HepG2 (cell line): Measurements from ENCODE around the gene C3orf85. TPM values are rescaled to one million over a fixed set of nuclear protein-coding genes. Genes with fewer than 3 reads are reported as not detected.

ENCODE experiments used
- ATAC-seq: fragments of 200-7000 bp; cut with Tn5 transposase; 3 replicates; pipeline ENCODE4 v1.9.1; 2020; ENCODE audit warnings: mild to moderate bottlenecking, moderate library complexity
- BruUV-seq: library from RNA; stranded (reverse); fragments of 400-500 nt; replicated peaks from 2 replicates; lab custom pipeline; 2021; lab: Mats Ljungman, UMichigan
- CTCF ChIA-PET: fragments of 300-600 bp; formaldehyde crosslinking; extraction: SDS; loops from one replicate; lab custom pipeline; 2021; ENCODE audit warnings: low total read pairs, inconsistent platforms, low intra/inter-chr PET ratio; lab: Yijun Ruan, JAX
- POLR2A ChIA-PET: fragments of 350-600 bp; sonication (Branson Sonifier 250); formaldehyde crosslinking; loops from one replicate; lab custom pipeline; 2020; ENCODE audit warnings: antibody characterized with exemption, inconsistent platforms; lab: Yijun Ruan, JAX
- DNase-seq: peaks from one replicate; pipeline ENCODE4 v3.0.0-alpha.2; 2015; ENCODE audit warnings: low spot score
- FAIRE-seq: peaks from 3 replicates; lab custom pipeline; 2011; peaks lifted over from hg19 to GRCh38; lab: Jason Lieb, UNC
- H2AFZ ChIP-seq: one replicate; pipeline ENCODE4 v1.6.1; 2011; ENCODE audit warnings: low read length, inconsistent platforms
- H3K27ac ChIP-seq: fragments of 300-600 bp; 3 replicates; pipeline ENCODE4 v1.8.0; 2011; ENCODE audit warnings: mixed run types, mild to moderate bottlenecking, mixed read lengths, low read length, inconsistent platforms; ENCODE audit not compliant: insufficient read depth; ENCODE audit errors: extremely low read length
- H3K27me3 ChIP-seq, 2 experiments: fragments of 200-600 bp in 1 of 2; 2 replicates in 1 of 2; 3 replicates in 1 of 2; pipeline versions ENCODE4 v1.6.0 to v1.8.0; 2011; ENCODE audit warnings: low read length in 2 of 2, mild to moderate bottlenecking in 2 of 2, moderate library complexity in 2 of 2, inconsistent platforms in 1 of 2; ENCODE audit not compliant: insufficient read depth in 2 of 2, control insufficient read depth in 1 of 2
- H3K36me3 ChIP-seq, 2 experiments: fragments of 200-600 bp in 1 of 2; replicated peaks in 1 of 2; 2 replicates in 1 of 2; 3 replicates in 1 of 2; pipeline versions ENCODE4 v1.5.1 to v1.8.0; 2011; ENCODE audit warnings: low read length in 2 of 2, inconsistent platforms in 1 of 2; ENCODE audit not compliant: insufficient read depth in 2 of 2, control insufficient read depth in 1 of 2
- H3K4me1 ChIP-seq: 2 replicates; pipeline ENCODE4 v1.5.1; 2012; ENCODE audit warnings: low read length, inconsistent platforms; ENCODE audit not compliant: insufficient read depth
- H3K4me2 ChIP-seq: 2 replicates; pipeline ENCODE4 v1.6.0; 2011; ENCODE audit warnings: low read depth, low read length, inconsistent platforms
- H3K4me3 ChIP-seq, 3 experiments: fragments of 200-600 bp in 1 of 3; sonication (generic), shearing (Covaris generic) in 1 of 3; replicated peaks in 1 of 3; 2 replicates each; pipeline ENCODE4 v1.5.1; 2011 to 2016; ENCODE audit warnings: low read length in 3 of 3, inconsistent platforms in 2 of 3, low read depth in 2 of 3, mild to moderate bottlenecking in 2 of 3, control low read depth in 1 of 3, mixed read lengths in 1 of 3; ENCODE audit not compliant: insufficient read depth in 1 of 3
- H3K79me2 ChIP-seq: one replicate; pipeline ENCODE4 v1.6.1; 2011; ENCODE audit warnings: low read length, inconsistent platforms; ENCODE audit not compliant: insufficient read depth
- H3K9ac ChIP-seq: 2 replicates; pipeline ENCODE4 v1.6.0; 2011; ENCODE audit warnings: mild to moderate bottlenecking, low read depth, low read length, inconsistent platforms; ENCODE audit not compliant: insufficient read depth
- H3K9me3 ChIP-seq: 2 replicates; pipeline ENCODE4 v1.5.1; 2012; ENCODE audit warnings: mild to moderate bottlenecking, low read length
- H4K20me1 ChIP-seq: 2 replicates; pipeline ENCODE4 v1.6.0; 2011; ENCODE audit warnings: inconsistent platforms, mild to moderate bottlenecking, low read length, moderate library complexity; ENCODE audit not compliant: insufficient read depth
- FOXM1 ChIP-seq: sonication (generic); formaldehyde crosslinking; IDR thresholded peaks from 2 replicates; pipeline ENCODE4 v1.5.0; 2020; ENCODE audit warnings: missing genetic modification reagents
- HIVEP1 ChIP-seq: sonication (generic); formaldehyde crosslinking; IDR thresholded peaks from 2 replicates; pipeline ENCODE4 v1.4.0; 2020; ENCODE audit warnings: mild to moderate bottlenecking, missing genetic modification reagents
- HMGXB4 ChIP-seq, 2 experiments: sonication (generic) in 1 of 2; formaldehyde crosslinking in 1 of 2; IDR thresholded peaks; 2 replicates each; pipeline versions ENCODE4 v1.4.0 to v1.6.1; 2018 to 2020; ENCODE audit warnings: missing genetic modification reagents in 2 of 2, borderline replicate concordance in 1 of 2, low read depth in 1 of 2, mild to moderate bottlenecking in 1 of 2, missing biosample characterization in 1 of 2
- ISL2 ChIP-seq: sonication (generic); formaldehyde crosslinking; IDR thresholded peaks from 2 replicates; pipeline ENCODE4 v1.5.0; 2020; ENCODE audit warnings: missing genetic modification reagents
- MAFK ChIP-seq, 2 experiments: IDR thresholded peaks in 1 of 2; conservative IDR thresholded peaks in 1 of 2; 2 replicates each; pipeline ENCODE4 v1.6.1; 2011; ENCODE audit warnings: improper control_type of control experiment in 2 of 2, low read length in 2 of 2
- YY1 ChIP-seq: IDR thresholded peaks from 2 replicates; pipeline ENCODE4 v1.6.1; 2011; ENCODE audit warnings: low read length, low read depth, moderate library complexity, mild to moderate bottlenecking; ENCODE audit not compliant: insufficient read depth, insufficient replicate concordance
- ZBED4 ChIP-seq: sonication (generic); formaldehyde crosslinking; IDR thresholded peaks from 2 replicates; pipeline ENCODE4 v1.4.0; 2020; ENCODE audit warnings: missing genetic modification reagents, borderline replicate concordance
- ZFP90 ChIP-seq: sonication (generic); formaldehyde crosslinking; IDR thresholded peaks from 2 replicates; pipeline ENCODE4 v1.8.0; 2022; ENCODE audit warnings: missing genetic modification reagents, mild to moderate bottlenecking, inconsistent platforms, borderline replicate concordance
- ZNF17 ChIP-seq: sonication (generic); formaldehyde crosslinking; IDR thresholded peaks from 2 replicates; pipeline ENCODE4 v1.5.0; 2020; ENCODE audit warnings: mild to moderate bottlenecking, missing genetic modification reagents
- ZNF280D ChIP-seq: sonication (generic); formaldehyde crosslinking; IDR thresholded peaks from 2 replicates; pipeline ENCODE4 v1.5.1; 2020; ENCODE audit warnings: mild to moderate bottlenecking, missing genetic modification reagents
- ZNF354B ChIP-seq: sonication (generic); formaldehyde crosslinking; IDR thresholded peaks from 2 replicates; pipeline ENCODE4 v1.8.0; 2022; ENCODE audit warnings: mild to moderate bottlenecking, missing genetic modification reagents
- ZNF572 ChIP-seq: sonication (generic); formaldehyde crosslinking; IDR thresholded peaks from 2 replicates; pipeline ENCODE4 v1.5.1; 2020; ENCODE audit warnings: mild to moderate bottlenecking, missing genetic modification reagents
- WGBS: methylation state at CpG from one replicate; pipeline ENCODE4 v1.1.6; 2017; ENCODE audit warnings: low lambda C conversion rate; 5-methylcytosine and 5-hydroxymethylcytosine counted together
- in situ Hi-C: cut with HindIII; loops from 2 replicates; pipeline ENCODE4 v1.10.0; 2017; ENCODE audit warnings: low pct_unique_long_range_greater_than_20kb; ENCODE audit not compliant: extremely low pct_ligation_motif_present
- intact Hi-C: fragments of 100-400 bp; cut with micrococcal nuclease; formaldehyde crosslinking; loops from one replicate; pipeline ENCODE4 v1.10.0; 2022; ENCODE audit not compliant: unreplicated experiment
- polyA plus RNA-seq, 8 experiments: library from polyadenylated mRNA; depleted of rRNA in 3 of 8; stranded (reverse) in 7 of 8; unstranded in 1 of 8; fragments of >200 nt; fragmentation: Illumina TruSeq in 4 of 8; extraction: Trizol in 4 of 8; gene quantifications; 2 replicates each; pipeline versions ENCODE4 v1.2.1 to v1.2.3, GENCODE V29; 2011 to 2016; ENCODE audit warnings: low read depth in 4 of 8, missing spikeins in 1 of 8, mixed read lengths in 1 of 8; ENCODE audit not compliant: insufficient read depth in 1 of 8
- total RNA-seq, 5 experiments: library from RNA; depleted of rRNA; stranded (reverse); fragments of >200 nt; fragmentation: Illumina TruSeq; extraction: Trizol; gene quantifications; 2 replicates each; pipeline ENCODE4 v1.2.3, GENCODE V29; 2016; ENCODE audit warnings: low read depth in 1 of 5
- TF ChIP-seq, protein P1 (sequence below): sonication (generic); formaldehyde crosslinking; IDR thresholded peaks from 2 replicates; pipeline ENCODE4 v1.8.1; 2023; ENCODE audit warnings: mild to moderate bottlenecking, missing genetic modification reagents

Gene C3orf85
- total and polyA plus RNA-seq, 2 of the 13 experiments (the other 11 are each of a cell fraction or from before 2014, with no cell fraction given): not detected

DNA sequence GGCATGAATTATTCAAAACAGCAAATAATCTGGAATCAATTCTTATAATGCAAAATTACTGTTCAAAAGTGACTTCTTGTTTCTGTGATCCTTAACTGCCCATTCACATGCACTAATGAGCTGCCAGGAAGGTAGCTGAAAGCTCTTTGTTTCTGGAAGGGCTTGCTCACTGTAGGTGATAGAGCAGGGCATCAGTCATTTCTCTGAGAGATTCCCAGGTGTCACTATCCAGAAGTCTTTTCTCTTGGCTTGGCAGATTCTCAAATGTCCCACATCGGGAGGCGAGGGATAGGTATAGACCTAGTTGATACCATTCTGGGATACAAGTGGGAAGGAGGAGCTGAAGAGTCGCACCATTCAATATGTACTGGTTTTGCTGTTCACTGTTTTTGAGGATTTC is 35.0 kb downstream of the C3orf85 start:
- Histone ChIP-seq H3K79me2 (no peaks in the 10 kb centered on the region), H3K4me1 (no peaks in the 10 kb centered on the region), H3K4me3 (no peak overlapping the region), H4K20me1 (no peaks in the 10 kb centered on the region), H3K36me3 (no peaks in the 10 kb centered on the region), H3K4me2 (no peak overlapping the region), H2AFZ (no peak overlapping the region), H3K27me3 (no peaks in the 10 kb centered on the region), H3K27ac (no peak overlapping the region), H3K9me3 (no peaks in the 10 kb centered on the region), H3K9ac (no peak overlapping the region)
- in situ Hi-C loops (no loop called here), intact Hi-C loops (no loop called here)
- ChIA-PET CTCF (no interaction called here), POLR2A (no interaction called here)
- FAIRE-seq: no peak
- ATAC-seq: no peak
- no peak for DNase-seq
- BruUV-seq: no TSS peak
- 52% methylated on average over 3 of the region's 3 CpGs for WGBS
- TF ChIP-seq YY1: no peak
- TF ChIP-seq, protein P1, sequence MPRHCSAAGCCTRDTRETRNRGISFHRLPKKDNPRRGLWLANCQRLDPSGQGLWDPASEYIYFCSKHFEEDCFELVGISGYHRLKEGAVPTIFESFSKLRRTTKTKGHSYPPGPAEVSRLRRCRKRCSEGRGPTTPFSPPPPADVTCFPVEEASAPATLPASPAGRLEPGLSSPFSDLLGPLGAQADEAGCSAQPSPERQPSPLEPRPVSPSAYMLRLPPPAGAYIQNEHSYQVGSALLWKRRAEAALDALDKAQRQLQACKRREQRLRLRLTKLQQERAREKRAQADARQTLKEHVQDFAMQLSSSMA: no peak
- no peak for TF ChIP-seq ISL2 (CRISPR knock-in tag)
- no peak for TF ChIP-seq FOXM1 (CRISPR knock-in tag)
- TF ChIP-seq ZNF354B (CRISPR knock-in tag): no peak
- no peak for TF ChIP-seq HIVEP1 (CRISPR knock-in tag)
- no peak for TF ChIP-seq ZNF280D
- no peak for TF ChIP-seq ZFP90
- no peak for TF ChIP-seq HMGXB4 (CRISPR knock-in tag; IDR thresholded peaks at IDR 0.05; ENCODE audit: borderline replicate concordance in 1 of 2, low read depth in 1 of 2)
- no peak for TF ChIP-seq MAFK (conservative IDR thresholded peaks at IDR 0.05 in 1 of 2, IDR thresholded peaks at IDR 0.05 in 1 of 2; ENCODE audit: low read length in 2 of 2)
- TF ChIP-seq ZNF17 (CRISPR knock-in tag): no peak
- no peak for TF ChIP-seq ZNF572 (CRISPR knock-in tag)
- TF ChIP-seq ZBED4: no peak
